Measurements from ENCODE around the gene ACTMAP.
"Not testable (repeated sequence)": the region's sequence is repeated elsewhere in the genome, so short reads cannot be mapped to it uniquely, and the experiment has no call there.

ACTMAP gene

DNA sequence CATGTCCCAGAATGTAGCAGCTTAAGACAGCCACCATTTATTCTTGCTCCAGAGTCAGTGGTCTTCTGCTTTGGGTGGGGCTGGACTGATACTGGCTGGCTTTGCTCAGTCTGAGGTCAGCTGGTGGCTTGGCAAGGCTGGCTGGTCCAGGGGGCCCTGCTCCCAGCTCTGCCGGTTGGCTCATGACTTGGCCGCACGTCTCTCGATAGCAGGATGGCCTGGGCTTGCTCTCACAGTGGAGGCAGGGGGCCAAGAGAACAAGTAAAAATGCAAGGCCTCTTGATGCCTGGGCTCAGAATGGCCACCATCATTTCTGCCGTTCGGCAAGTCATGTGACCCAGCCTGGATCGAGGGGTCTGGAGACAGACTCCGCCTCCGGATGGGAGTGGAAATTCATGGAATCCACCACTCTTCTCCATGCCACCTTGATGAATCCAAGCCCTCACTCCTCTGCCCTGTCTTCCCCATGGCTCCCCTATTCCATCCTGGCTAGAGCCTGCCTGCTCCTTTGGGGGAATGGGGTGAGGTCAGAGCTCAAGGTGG lies 13.1 kb downstream of the ACTMAP start:
- CTCF ChIA-PET, result interaction anchor here (0.6 kb wide), 1 partner anchor 8 kb away, joined by 4 read pairs; no protein-coding TSS in a partner anchor

DNA sequence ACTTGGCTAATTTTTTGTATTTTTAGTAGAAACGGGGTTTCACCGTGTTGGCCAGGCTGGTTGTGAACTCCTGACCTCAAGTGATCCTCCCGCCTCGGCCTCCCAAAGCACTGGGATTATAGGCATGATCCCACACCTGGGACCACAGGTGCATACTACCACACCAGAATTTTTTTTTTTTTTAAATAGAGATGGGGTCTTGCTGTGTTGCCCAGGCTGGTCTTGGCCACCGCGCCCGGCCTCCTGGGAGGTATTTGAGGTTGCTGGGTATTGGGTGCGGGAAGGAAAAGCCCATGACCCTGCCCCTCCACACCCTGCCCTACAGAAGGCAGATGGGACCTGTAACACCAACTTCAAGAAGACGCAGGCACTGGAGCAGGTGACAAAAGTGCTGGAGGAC lies 13.6 kb downstream of the ACTMAP start:
- DNase-seq (ENCODE audit: extremely low spot score), result no peak
- CTCF ChIA-PET, result interaction anchor here (0.6 kb wide), 1 partner anchor 9 kb away, joined by 4 read pairs; no protein-coding TSS in a partner anchor
- POLR2A ChIA-PET, result no interaction called here
- TF ChIP-seq L3MBTL2 (conservative IDR thresholded peaks at IDR 0.05) (no peak), LEF1 (IDR thresholded peaks at IDR 0.05; ENCODE audit: borderline replicate concordance) (no peak)

More for the DNA sequence above, 13.1 kb downstream of the ACTMAP start:
- TF ChIP-seq ELF4 (IDR thresholded peaks at IDR 0.05) (no peak), SUZ12 (IDR thresholded peaks at IDR 0.05) (no peak), ZNF384 (IDR thresholded peaks at IDR 0.05) (no peak), FOXM1 (IDR thresholded peaks at IDR 0.05; ENCODE audit: borderline replicate concordance) (no peak), FOXA1 (IDR thresholded peaks at IDR 0.05) (no peak), LEF1 (IDR thresholded peaks at IDR 0.05; ENCODE audit: borderline replicate concordance) (no peak), SP1 (IDR thresholded peaks at IDR 0.05) (no peak), ARNT (IDR thresholded peaks at IDR 0.05) (no peak)
- POLR2A ChIA-PET, result interaction anchor here (1.9 kb wide), 1 partner anchor 13 kb away, joined by 4 read pairs; the partner anchor contains the start of gene ACTMAP
- no peak for DNase-seq (ENCODE audit: extremely low spot score)

DNA sequence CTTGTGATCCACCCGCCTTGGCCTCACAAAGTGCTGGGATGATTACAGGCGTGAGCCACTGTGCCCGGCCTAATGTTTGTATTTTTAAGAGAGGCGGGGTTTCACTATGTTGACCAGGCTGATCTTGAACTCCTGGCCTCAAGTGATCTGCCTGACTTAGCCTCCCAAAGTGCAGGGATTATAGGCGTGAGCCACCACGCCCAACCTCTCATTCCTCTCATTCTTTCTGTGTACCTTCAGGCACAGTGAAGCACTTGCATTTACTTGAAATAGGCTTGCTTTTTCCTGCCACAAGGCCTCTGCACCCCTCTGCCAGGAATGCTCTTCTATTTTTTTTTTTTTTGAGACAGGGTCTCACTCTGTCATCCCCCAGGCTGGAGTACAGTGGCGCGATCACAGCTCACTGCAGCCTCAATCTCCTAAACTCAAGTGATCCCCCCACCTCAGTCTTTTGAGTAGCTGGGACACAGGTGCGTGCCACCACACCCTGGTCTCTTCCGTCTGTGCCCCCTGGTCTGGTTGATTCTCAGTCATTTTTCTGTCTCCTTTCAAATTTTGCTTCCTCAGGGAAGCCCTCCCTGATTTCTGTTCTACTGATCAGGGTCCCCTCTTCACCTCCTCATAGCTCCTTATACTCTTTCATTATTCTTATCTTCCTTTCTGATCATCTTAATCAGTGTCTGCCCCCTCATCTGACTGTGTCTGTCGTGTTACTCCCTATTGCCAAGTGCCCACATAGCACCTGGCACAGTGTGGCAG lies 15.1 kb downstream of the ACTMAP start:
- DNase-seq (ENCODE audit: extremely low spot score), result no peak
- CTCF ChIA-PET, result no interaction called here
- TF ChIP-seq SP1 (IDR thresholded peaks at IDR 0.05) (no peak), ARNT (IDR thresholded peaks at IDR 0.05) (no peak), BHLHE40 (IDR thresholded peaks at IDR 0.05; ENCODE audit: borderline replicate concordance) (no peak), SUZ12 (IDR thresholded peaks at IDR 0.05) (no peak), ELF4 (IDR thresholded peaks at IDR 0.05) (no peak), L3MBTL2 (conservative IDR thresholded peaks at IDR 0.05) (no peak), HDGF (IDR thresholded peaks at IDR 0.05; ENCODE audit: borderline replicate concordance) (no peak)
- POLR2A ChIA-PET, result interaction anchor here (2.1 kb wide), 1 partner anchor 15 kb away, joined by 7 read pairs; the partner anchor contains the start of gene ACTMAP

DNA sequence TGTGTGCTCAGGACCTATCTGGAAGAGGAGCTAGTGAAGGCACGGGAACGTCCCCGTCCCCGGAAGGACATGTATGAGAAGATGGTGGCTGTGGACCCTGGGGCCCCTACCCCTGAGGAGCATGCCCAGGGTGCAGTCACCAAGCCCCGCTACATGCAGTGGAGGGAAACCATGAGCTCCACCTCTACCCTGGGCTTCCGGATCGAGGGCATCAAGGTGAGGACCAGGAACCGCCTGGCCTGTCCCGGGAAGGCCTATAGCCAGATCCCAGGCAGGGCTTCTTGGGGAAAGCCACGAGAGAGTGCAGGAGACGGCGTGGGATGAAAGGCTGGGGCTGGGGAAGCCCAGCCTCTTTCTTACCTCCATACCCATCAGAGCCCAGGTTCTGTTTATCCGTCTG lies 17.1 kb downstream of the ACTMAP start:
- no peak for DNase-seq (ENCODE audit: extremely low spot score)
- no peak for TF ChIP-seq L3MBTL2 (conservative IDR thresholded peaks at IDR 0.05)
- TF ChIP-seq HDGF (IDR thresholded peaks at IDR 0.05; ENCODE audit: borderline replicate concordance), result no peak
- no peak for TF ChIP-seq SP1 (IDR thresholded peaks at IDR 0.05)
- TF ChIP-seq ZNF384 (IDR thresholded peaks at IDR 0.05), result no peak
- no peak for TF ChIP-seq TARDBP (IDR thresholded peaks at IDR 0.05)
- TF ChIP-seq FOXM1 (IDR thresholded peaks at IDR 0.05; ENCODE audit: borderline replicate concordance), result no peak
- TF ChIP-seq, protein P1, sequence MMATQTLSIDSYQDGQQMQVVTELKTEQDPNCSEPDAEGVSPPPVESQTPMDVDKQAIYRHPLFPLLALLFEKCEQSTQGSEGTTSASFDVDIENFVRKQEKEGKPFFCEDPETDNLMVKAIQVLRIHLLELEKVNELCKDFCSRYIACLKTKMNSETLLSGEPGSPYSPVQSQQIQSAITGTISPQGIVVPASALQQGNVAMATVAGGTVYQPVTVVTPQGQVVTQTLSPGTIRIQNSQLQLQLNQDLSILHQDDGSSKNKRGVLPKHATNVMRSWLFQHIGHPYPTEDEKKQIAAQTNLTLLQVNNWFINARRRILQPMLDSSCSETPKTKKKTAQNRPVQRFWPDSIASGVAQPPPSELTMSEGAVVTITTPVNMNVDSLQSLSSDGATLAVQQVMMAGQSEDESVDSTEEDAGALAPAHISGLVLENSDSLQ (IDR thresholded peaks at IDR 0.05), result no peak
- no peak for TF ChIP-seq FOXA1 (IDR thresholded peaks at IDR 0.05)
- no peak for TF ChIP-seq SUZ12 (IDR thresholded peaks at IDR 0.05)
- no peak for TF ChIP-seq NFRKB (IDR thresholded peaks at IDR 0.05)
- TF ChIP-seq BHLHE40 (IDR thresholded peaks at IDR 0.05; ENCODE audit: borderline replicate concordance), result no peak
- no peak for TF ChIP-seq LEF1 (IDR thresholded peaks at IDR 0.05; ENCODE audit: borderline replicate concordance)
- TF ChIP-seq ARNT (IDR thresholded peaks at IDR 0.05), result no peak
- no peak for TF ChIP-seq FOXK2 (IDR thresholded peaks at IDR 0.05)
- no peak for TF ChIP-seq ELF4 (IDR thresholded peaks at IDR 0.05)
- no peak for TF ChIP-seq CTBP1 (IDR thresholded peaks at IDR 0.05; ENCODE audit: borderline replicate concordance)
- POLR2A ChIA-PET, result interaction anchor here (0.7 to 2.1 kb wide), 2 partner anchors 16 to 17 kb away, joined by 3 to 6 read pairs; partner anchors contain the start of genes ACTMAP, COQ8B and ITPKC
- CTCF ChIA-PET, result no interaction called here

DNA sequence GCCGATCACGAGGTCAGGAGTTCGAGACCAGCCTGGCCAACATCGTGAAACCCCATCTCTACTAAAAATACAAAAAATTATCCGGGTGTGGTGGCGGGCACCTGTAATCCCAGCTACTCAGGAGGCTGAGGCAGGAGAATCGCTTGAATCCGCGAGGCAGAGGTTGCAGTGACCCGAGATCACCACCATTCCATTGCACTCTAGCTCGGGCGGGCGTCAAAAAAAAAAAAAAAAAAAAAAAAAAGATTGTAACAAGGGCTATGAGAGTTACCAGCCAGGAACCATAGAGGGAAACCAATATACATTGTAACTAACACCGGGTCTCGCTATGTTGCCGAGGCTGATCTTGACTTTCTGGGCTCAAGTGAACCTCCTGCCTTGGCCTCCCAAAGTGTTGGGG lies 18.0 kb downstream of the ACTMAP start:
- POLR2A ChIA-PET, result interaction anchor here (2.1 kb wide), 1 partner anchor 18 kb away, joined by 6 read pairs; the partner anchor contains the start of gene ACTMAP
- DNase-seq (ENCODE audit: extremely low spot score); CTCF ChIA-PET: not testable (repeated sequence)

DNA sequence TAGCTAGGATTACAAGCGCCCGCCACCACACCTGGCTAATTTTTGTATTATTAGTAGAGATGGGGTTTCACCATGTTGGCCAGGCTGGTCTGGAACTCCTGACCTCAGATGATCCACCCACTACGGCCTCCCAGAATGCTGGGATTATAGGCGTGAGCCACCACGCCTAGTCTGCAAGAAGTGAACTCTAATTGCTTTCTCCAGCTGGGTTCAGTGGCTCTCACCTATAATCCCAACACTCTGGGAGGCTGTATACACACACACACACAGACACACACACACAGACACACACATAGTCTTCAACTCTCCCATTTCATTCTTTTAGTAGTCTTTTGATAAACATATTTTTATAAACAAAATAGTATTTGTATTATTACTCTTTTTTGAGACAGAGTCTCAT lies 20.2 kb downstream of the ACTMAP start:
- POLR2A ChIA-PET; CTCF ChIA-PET; DNase-seq (ENCODE audit: extremely low spot score): not testable (repeated sequence)

DNA sequence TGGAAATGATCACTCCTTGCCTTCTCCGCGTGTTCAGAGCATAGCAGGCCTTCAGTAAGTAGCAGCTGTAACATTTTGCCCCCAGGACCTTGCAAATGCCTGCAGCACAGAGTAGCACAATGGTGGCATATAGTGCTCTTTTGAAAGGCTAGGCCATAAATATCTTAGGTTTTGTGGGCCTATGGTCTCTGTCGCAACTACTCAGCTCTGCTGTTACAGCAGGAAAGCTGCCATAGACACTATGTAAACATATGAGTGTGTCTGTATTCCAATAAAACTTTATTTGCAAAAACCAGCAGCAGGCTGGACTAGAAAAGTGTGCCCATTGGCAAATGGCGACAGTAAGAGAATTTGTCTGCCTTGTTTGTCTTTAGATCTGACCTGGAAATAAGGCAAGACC lies 24.0 kb downstream of the ACTMAP start:
- ChIA-PET CTCF (no interaction called here), POLR2A (no interaction called here)
- no peak for DNase-seq (ENCODE audit: extremely low spot score)
- TF ChIP-seq LEF1 (IDR thresholded peaks at IDR 0.05; ENCODE audit: borderline replicate concordance), result no peak
- no peak for TF ChIP-seq FOXM1 (IDR thresholded peaks at IDR 0.05; ENCODE audit: borderline replicate concordance)
- no peak for TF ChIP-seq SP1 (IDR thresholded peaks at IDR 0.05)

DNA sequence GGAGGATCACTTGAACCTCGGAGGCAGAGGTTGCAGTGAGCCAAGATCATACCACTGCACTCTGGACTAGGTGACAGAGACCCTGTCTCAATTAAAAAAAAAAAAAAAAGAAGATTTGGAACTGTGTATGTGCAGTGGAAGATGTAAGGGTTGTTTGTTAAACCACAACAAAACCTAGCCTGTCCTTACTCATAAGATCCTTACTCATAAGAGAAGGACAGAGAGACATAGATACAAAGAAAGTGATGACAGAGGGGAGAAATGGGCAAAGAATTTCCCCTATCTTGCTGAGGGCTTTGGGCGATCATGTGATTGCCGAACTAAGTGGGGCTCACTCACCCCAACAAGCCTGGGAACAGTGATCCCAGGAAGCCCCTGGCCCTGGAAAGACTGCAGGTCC lies 25.4 kb downstream of the ACTMAP start:
- CTCF ChIA-PET, result no interaction called here
- POLR2A ChIA-PET, result no interaction called here
- TF ChIP-seq NFRKB (IDR thresholded peaks at IDR 0.05) (no peak), HDGF (IDR thresholded peaks at IDR 0.05; ENCODE audit: borderline replicate concordance) (no peak), FOXA1 (IDR thresholded peaks at IDR 0.05) (no peak), TARDBP (IDR thresholded peaks at IDR 0.05) (no peak), FOXK2 (IDR thresholded peaks at IDR 0.05) (no peak), BHLHE40 (IDR thresholded peaks at IDR 0.05; ENCODE audit: borderline replicate concordance) (no peak), LEF1 (IDR thresholded peaks at IDR 0.05; ENCODE audit: borderline replicate concordance) (no peak), ARNT (IDR thresholded peaks at IDR 0.05) (no peak), CTBP1 (IDR thresholded peaks at IDR 0.05; ENCODE audit: borderline replicate concordance) (no peak), L3MBTL2 (conservative IDR thresholded peaks at IDR 0.05) (no peak), SP1 (IDR thresholded peaks at IDR 0.05) (no peak), FOXM1 (IDR thresholded peaks at IDR 0.05; ENCODE audit: borderline replicate concordance) (no peak), ELF4 (IDR thresholded peaks at IDR 0.05) (no peak), ZNF384 (IDR thresholded peaks at IDR 0.05) (no peak), SUZ12 (IDR thresholded peaks at IDR 0.05) (no peak)
- TF ChIP-seq, protein P1 (IDR thresholded peaks at IDR 0.05), result no peak
- DNase-seq (ENCODE audit: extremely low spot score), result no peak

Data from HEK293T (cell line).